Smooth muscle cell (in vitro differentiated cells): ENCODE data around the gene THBS2. TPM values are rescaled to one million over a fixed set of nuclear protein-coding genes. Genes with fewer than 3 reads are reported as not detected.
"Not testable (repeated sequence)": the region's sequence is repeated elsewhere in the genome, so short reads cannot be mapped to it uniquely, and the experiment has no call there.

Experiments used
- DNase-seq: peaks from one replicate; lab custom pipeline; 2025; ENCODE audit not compliant: unreplicated experiment; lab: John Stamatoyannopoulos, UW
- H2AFZ ChIP-seq: fragments of 200-600 bp; sonication (generic); 2 replicates; pipeline ENCODE4 v1.6.0; 2016; ENCODE audit warnings: antibody characterized with exemption, low read depth, mild to moderate bottlenecking
- H3F3A ChIP-seq: fragments of 200-600 bp; sonication (generic); 2 replicates; pipeline ENCODE4 v1.6.0; 2017; ENCODE audit warnings: antibody characterized with exemption, low read depth
- H3K27ac ChIP-seq: fragments of 200-600 bp; sonication (generic); 2 replicates; pipeline ENCODE4 v1.5.1; 2016; ENCODE audit warnings: low read depth, mild to moderate bottlenecking
- H3K27me3 ChIP-seq: fragments of 200-600 bp; sonication (generic); 2 replicates; pipeline ENCODE4 v1.6.1; 2016; ENCODE audit warnings: low read depth, mild to moderate bottlenecking
- H3K36me3 ChIP-seq: fragments of 200-600 bp; sonication (generic); 2 replicates; pipeline ENCODE4 v1.5.1; 2016; ENCODE audit warnings: low read depth
- H3K4me1 ChIP-seq: fragments of 200-600 bp; sonication (generic); 2 replicates; pipeline ENCODE4 v1.5.1; 2016; ENCODE audit warnings: low read depth
- H3K4me2 ChIP-seq: fragments of 200-600 bp; sonication (generic); 2 replicates; pipeline ENCODE4 v1.6.0; 2016; ENCODE audit warnings: mild to moderate bottlenecking
- H3K4me3 ChIP-seq: fragments of 200-600 bp; sonication (generic); 2 replicates; pipeline ENCODE4 v1.5.1; 2016; ENCODE audit warnings: mild to moderate bottlenecking
- H3K79me2 ChIP-seq: fragments of 200-600 bp; sonication (generic); 2 replicates; pipeline ENCODE4 v1.6.0; 2016; ENCODE audit warnings: low read depth, mild to moderate bottlenecking
- H3K9ac ChIP-seq: fragments of 200-600 bp; sonication (generic); 2 replicates; pipeline ENCODE4 v1.6.0; 2016; ENCODE audit warnings: low read depth
- H3K9me3 ChIP-seq: fragments of 200-600 bp; sonication (generic); replicated peaks from 2 replicates; pipeline ENCODE4 v1.5.1; 2016; ENCODE audit warnings: low read depth
- H4K20me1 ChIP-seq: fragments of 200-600 bp; sonication (generic); 2 replicates; pipeline ENCODE4 v1.6.0; 2016; ENCODE audit warnings: low read depth
- WGBS: methylation state at CpG from one replicate; pipeline ENCODE4 v1.1.7; 2016; ENCODE audit warnings: low lambda C conversion rate; 5-methylcytosine and 5-hydroxymethylcytosine counted together
- polyA plus RNA-seq: library from polyadenylated mRNA; unstranded; fragments of >200 nt; fragmentation: Nextera tagmentation; extraction: Ambion mirVana; gene quantifications from 2 replicates; pipeline ENCODE4 v1.2.1, GENCODE V29; 2016
- total RNA-seq: library from RNA; depleted of rRNA; stranded (reverse); fragments of >200 nt; gene quantifications from 2 replicates; pipeline ENCODE4 v1.2.3, GENCODE V29; 2014
- TF ChIP-seq, protein P1 (sequence below): fragments of 200-600 bp; sonication (generic); IDR thresholded peaks from 2 replicates; pipeline ENCODE4 v1.5.1; 2017; ENCODE audit warnings: borderline replicate concordance, mild to moderate bottlenecking, antibody characterized with exemption; ENCODE audit not compliant: insufficient read depth, poor library complexity, severe bottlenecking

Gene THBS2
- total and polyA plus RNA-seq, 2 experiments from 2014 or later = 10.1 to 13.9 TPM

DNA sequence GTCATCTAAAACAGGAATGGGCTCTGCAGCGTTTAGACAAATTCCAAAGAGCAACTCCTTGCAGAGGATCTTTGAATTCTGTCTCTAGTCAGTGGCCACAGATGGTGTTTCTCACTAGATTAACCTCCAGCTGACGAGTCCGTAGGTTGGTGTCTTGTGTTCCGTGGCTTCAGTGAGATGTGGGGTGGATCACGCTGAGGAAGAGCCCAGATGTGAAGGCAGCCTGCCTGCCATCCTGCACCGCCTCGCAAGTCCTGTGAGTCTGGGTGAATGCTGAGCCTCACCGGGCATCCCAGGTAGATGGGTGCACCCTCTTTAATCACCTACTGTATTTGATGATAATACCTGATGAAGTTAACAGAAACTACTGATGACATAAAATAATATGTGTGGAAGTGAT, 70.4 kb downstream of the THBS2 start:
- H3K4me3 ChIP-seq = no peak overlapping the region
- no peak overlapping the region for H2AFZ ChIP-seq
- DNase-seq = no peak
- H3K79me2 ChIP-seq = no peaks in the 10 kb centered on the region
- no peaks in the 10 kb centered on the region for H4K20me1 ChIP-seq
- H3K9me3 ChIP-seq = no peaks in the 10 kb centered on the region
- no peaks in the 10 kb centered on the region for H3K4me1 ChIP-seq
- H3F3A ChIP-seq = no peaks in the 10 kb centered on the region
- H3K4me2 ChIP-seq = no peak overlapping the region
- no peak overlapping the region for H3K9ac ChIP-seq
- no peak overlapping the region for H3K27ac ChIP-seq
- WGBS = 82% methylated on average over 8 of the region's 8 CpGs
- no peaks in the 10 kb centered on the region for H3K27me3 ChIP-seq
- TF ChIP-seq, protein P1, sequence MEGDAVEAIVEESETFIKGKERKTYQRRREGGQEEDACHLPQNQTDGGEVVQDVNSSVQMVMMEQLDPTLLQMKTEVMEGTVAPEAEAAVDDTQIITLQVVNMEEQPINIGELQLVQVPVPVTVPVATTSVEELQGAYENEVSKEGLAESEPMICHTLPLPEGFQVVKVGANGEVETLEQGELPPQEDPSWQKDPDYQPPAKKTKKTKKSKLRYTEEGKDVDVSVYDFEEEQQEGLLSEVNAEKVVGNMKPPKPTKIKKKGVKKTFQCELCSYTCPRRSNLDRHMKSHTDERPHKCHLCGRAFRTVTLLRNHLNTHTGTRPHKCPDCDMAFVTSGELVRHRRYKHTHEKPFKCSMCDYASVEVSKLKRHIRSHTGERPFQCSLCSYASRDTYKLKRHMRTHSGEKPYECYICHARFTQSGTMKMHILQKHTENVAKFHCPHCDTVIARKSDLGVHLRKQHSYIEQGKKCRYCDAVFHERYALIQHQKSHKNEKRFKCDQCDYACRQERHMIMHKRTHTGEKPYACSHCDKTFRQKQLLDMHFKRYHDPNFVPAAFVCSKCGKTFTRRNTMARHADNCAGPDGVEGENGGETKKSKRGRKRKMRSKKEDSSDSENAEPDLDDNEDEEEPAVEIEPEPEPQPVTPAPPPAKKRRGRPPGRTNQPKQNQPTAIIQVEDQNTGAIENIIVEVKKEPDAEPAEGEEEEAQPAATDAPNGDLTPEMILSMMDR = no peak
- H3K36me3 ChIP-seq = no peaks in the 10 kb centered on the region

DNA sequence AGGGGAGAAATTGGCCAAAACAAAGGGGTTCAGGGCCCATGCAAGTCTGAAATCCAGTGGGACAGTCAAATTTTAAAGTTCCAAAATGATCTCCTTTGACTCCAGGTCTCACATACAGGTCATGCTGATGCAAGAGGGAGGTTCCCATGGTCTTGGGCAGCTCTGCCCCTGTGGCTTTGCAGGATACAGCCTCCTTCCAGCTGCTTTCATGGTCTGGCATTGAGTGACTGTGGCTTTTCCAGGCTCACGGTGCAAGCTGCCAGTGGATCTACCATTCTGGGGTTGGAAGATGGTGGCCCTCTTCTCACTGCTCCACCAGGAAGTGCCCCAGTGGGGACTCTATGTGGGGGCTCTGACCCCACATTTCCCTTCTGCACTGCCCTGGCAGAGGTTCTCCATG, 73.8 kb downstream of the THBS2 start:
- not testable (repeated sequence) for H3K4me2 ChIP-seq, H3F3A ChIP-seq, H4K20me1 ChIP-seq, H3K27ac ChIP-seq, H3K27me3 ChIP-seq, H3K4me1 ChIP-seq, H3K9me3 ChIP-seq, DNase-seq, H3K4me3 ChIP-seq, H2AFZ ChIP-seq, H3K36me3 ChIP-seq, H3K9ac ChIP-seq, H3K79me2 ChIP-seq
- WGBS = 59% methylated on average over 1 of the region's 1 CpG

DNA sequence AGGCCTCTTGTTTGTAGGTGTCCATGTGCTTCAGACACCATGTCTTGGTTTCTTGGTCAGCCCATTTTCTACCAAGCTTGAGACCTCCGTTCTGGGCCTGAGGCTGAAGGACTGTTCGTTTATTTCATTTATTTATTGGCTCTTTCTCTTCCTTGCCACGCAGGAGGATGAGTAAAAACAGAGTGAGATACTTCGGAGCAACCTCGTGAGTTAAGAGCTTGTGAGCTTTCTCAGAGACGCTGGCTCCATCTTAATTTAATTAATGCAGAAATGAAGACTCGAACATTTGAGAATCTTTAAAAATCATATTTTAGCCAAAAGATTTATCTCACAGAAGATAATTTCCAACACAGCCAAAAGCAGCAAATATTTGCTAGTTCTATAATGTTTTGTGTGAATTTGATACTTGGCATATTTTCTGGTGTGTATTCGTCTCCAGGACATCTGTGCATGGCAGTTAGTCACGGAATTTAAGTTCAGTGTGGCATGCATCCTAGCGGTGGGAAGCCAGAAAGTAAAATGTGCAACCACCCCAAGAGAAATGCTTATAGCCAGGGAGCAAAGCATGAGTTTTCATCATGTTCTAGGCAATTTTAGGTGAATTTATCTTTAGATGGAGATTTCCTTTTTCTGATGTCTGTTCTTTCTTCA, 76.0 kb downstream of the THBS2 start:
- no peak overlapping the region for H2AFZ ChIP-seq
- H4K20me1 ChIP-seq = no peaks in the 10 kb centered on the region
- H3K79me2 ChIP-seq = no peaks in the 10 kb centered on the region
- no peak for DNase-seq
- no peaks in the 10 kb centered on the region for H3F3A ChIP-seq
- H3K36me3 ChIP-seq = no peaks in the 10 kb centered on the region
- TF ChIP-seq, protein P1 = no peak
- H3K4me2 ChIP-seq = no peak overlapping the region
- no peak overlapping the region for H3K9ac ChIP-seq
- peaks cover 2% of the 10 kb centered on the region for H3K4me1 ChIP-seq
- 87% methylated on average over 10 of the region's 10 CpGs for WGBS
- no peak overlapping the region for H3K4me3 ChIP-seq
- no peak overlapping the region for H3K27ac ChIP-seq
- H3K27me3 ChIP-seq = no peaks in the 10 kb centered on the region
- H3K9me3 ChIP-seq = no peaks in the 10 kb centered on the region

DNA sequence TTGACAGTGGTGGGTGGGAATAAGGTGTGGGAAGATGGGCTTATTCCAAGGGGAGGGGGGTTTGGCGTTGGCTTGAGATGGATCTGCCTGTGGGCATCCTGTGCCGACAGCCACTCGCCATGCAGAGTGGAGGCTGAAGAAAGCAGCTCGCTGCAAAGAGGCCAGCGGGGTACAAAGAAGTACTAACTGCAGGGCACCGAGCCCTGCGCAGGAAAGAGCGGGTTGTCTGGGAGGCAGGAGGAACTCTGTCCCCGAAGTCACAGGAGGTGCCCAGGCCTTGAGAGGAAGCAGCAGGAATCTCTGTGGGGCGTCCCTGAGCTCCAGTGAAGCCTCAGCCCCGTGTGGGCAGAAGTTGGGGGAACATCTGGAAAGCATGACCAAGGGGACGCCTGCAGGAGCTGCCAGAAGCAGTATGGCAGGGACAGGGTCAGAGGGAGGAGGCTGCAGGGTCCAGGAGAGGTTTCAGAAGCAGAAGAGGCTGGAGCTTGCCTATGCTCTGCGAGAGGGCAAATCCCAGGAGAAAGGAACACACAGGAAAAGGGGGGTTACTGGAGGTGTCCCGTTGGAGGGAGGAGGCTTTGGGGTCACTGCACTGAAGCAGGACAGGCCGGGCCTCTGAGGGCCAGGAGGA, 77.2 kb downstream of the THBS2 start:
- H3K27me3 ChIP-seq = no peaks in the 10 kb centered on the region
- H4K20me1 ChIP-seq = no peaks in the 10 kb centered on the region
- H3K4me1 ChIP-seq = peaks cover 3% of the 10 kb centered on the region
- no peak overlapping the region for H3K27ac ChIP-seq
- no peaks in the 10 kb centered on the region for H3F3A ChIP-seq
- WGBS = 93% methylated on average over 15 of the region's 15 CpGs
- H3K9me3 ChIP-seq = no peaks in the 10 kb centered on the region
- no peaks in the 10 kb centered on the region for H3K79me2 ChIP-seq
- no peak overlapping the region for H3K9ac ChIP-seq
- H3K4me3 ChIP-seq = no peak overlapping the region
- H3K4me2 ChIP-seq = no peak overlapping the region
- TF ChIP-seq, protein P1 = no peak
- no peak overlapping the region for H2AFZ ChIP-seq
- no peak for DNase-seq
- no peaks in the 10 kb centered on the region for H3K36me3 ChIP-seq
